Gastroesophageal sphincter (tissue), 4 donors: ENCODE measurements around the gene TMEM163. TPM values are rescaled to one million over a fixed set of nuclear protein-coding genes. Genes with fewer than 3 reads are reported as not detected.

ENCODE experiments used
- ATAC-seq: fragments of 150-250 bp; one replicate; pipeline ENCODE4 v1.9.1; 2016; ENCODE audit warnings: mild to moderate bottlenecking, moderate library complexity
- H3K27ac ChIP-seq, 4 donors: fragments of 200-600 bp; sonication (generic) in 3 of 4; 1 replicate in 3 of 4; 2 replicates in 1 of 4; pipeline ENCODE4 v1.5.1; 2016 to 2019
- H3K27me3 ChIP-seq: fragments of 200-600 bp; sonication (generic); one replicate; pipeline ENCODE4 v1.5.1; 2019
- H3K36me3 ChIP-seq, 2 donors: fragments of 200-600 bp; sonication (generic); one replicate each; pipeline ENCODE4 v1.5.1; 2019; ENCODE audit warnings: control low read depth in 1 of 2
- H3K4me1 ChIP-seq, 3 donors: fragments of 200-600 bp; sonication (generic); 1 replicate in 2 of 3; 2 replicates in 1 of 3; pipeline ENCODE4 v1.5.1; 2016 to 2019; ENCODE audit warnings: control low read depth in 2 of 3
- H3K4me3 ChIP-seq, 2 donors: fragments of 200-600 bp; sonication (generic); one replicate each; pipeline ENCODE4 v1.5.1; 2019; ENCODE audit warnings: mild to moderate bottlenecking in 1 of 2, moderate library complexity in 1 of 2
- H3K9me3 ChIP-seq, 3 donors: fragments of 200-600 bp; sonication (generic); one replicate each; pipeline ENCODE4 v1.5.1; 2017 to 2019; ENCODE audit warnings: control low read depth in 2 of 3
- EP300 ChIP-seq: sonication (generic); formaldehyde crosslinking; IDR thresholded peaks from one replicate; pipeline ENCODE4 v1.6.1; 2017; ENCODE audit warnings: antibody characterized with exemption, mild to moderate bottlenecking
- POLR2A ChIP-seq, 2 donors: fragments of 450-650 bp; IDR thresholded peaks; one replicate each; pipeline ENCODE4 v1.6.1; 2017; ENCODE audit warnings: antibody characterized with exemption in 2 of 2, mild to moderate bottlenecking in 2 of 2, moderate library complexity in 1 of 2
- POLR2AphosphoS5 ChIP-seq: sonication (generic); formaldehyde crosslinking; IDR thresholded peaks from one replicate; pipeline ENCODE4 v1.6.1; 2017; ENCODE audit warnings: antibody characterized with exemption
- WGBS, 2 donors: methylation state at CpG; one replicate each; pipeline ENCODE4 v1.1.5; 2018; ENCODE audit warnings: low coverage in 1 of 2; 5-methylcytosine and 5-hydroxymethylcytosine counted together
- total RNA-seq, 4 donors: library from RNA; depleted of rRNA; stranded (reverse); fragments of >200 nt; gene quantifications; one replicate each; pipeline ENCODE4 v1.1.0, GENCODE V29; 2016
- TF ChIP-seq, protein P1 (sequence below), 4 experiments: fragments of 200-600 bp in 2 of 4; fragments of 450-650 bp in 2 of 4; sonication (generic) in 1 of 4; IDR thresholded peaks; one replicate each; pipeline ENCODE4 v1.5.1; 2017 to 2019; ENCODE audit warnings: antibody characterized with exemption in 4 of 4, mild to moderate bottlenecking in 2 of 4, moderate library complexity in 2 of 4

The TMEM163 gene
- total RNA-seq, 4 donors from 2014 or later, result 0.27 to 2.5 (median 0.60) TPM

DNA sequence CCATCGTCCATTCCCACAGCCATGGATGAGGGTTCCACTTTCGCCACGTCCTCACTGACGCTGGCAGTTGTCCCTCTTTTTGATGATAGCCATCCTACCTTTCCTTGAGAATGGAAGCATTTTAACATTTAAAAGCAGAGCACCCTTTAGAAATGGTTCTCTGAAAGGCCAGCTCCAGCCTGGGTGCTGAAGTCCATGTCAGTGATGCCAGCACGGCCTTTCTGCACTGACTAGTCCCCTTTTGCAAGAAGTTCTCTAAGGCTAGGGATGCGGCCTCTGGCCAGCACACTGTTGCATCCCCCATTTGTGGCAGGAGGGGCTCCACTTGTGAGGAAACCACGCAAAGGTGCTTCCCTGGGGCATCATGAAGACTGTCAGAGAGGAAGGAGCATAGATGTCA, 261.4 kb downstream of the TMEM163 start:
- H3K4me1 ChIP-seq, result no peaks in the 10 kb centered on the region
- no peaks in the 10 kb centered on the region for H3K9me3 ChIP-seq
- TF ChIP-seq POLR2A (IDR thresholded peaks at IDR 0.05) (no peak), EP300 (no peak), POLR2AphosphoS5 (no peak)
- TF ChIP-seq, protein P1, sequence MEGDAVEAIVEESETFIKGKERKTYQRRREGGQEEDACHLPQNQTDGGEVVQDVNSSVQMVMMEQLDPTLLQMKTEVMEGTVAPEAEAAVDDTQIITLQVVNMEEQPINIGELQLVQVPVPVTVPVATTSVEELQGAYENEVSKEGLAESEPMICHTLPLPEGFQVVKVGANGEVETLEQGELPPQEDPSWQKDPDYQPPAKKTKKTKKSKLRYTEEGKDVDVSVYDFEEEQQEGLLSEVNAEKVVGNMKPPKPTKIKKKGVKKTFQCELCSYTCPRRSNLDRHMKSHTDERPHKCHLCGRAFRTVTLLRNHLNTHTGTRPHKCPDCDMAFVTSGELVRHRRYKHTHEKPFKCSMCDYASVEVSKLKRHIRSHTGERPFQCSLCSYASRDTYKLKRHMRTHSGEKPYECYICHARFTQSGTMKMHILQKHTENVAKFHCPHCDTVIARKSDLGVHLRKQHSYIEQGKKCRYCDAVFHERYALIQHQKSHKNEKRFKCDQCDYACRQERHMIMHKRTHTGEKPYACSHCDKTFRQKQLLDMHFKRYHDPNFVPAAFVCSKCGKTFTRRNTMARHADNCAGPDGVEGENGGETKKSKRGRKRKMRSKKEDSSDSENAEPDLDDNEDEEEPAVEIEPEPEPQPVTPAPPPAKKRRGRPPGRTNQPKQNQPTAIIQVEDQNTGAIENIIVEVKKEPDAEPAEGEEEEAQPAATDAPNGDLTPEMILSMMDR (IDR thresholded peaks at IDR 0.05), result no peak
- peaks cover 0 to 7% of the 10 kb centered on the region in 2 donors for H3K36me3 ChIP-seq
- no peak for ATAC-seq
- H3K27me3 ChIP-seq, result no peaks in the 10 kb centered on the region
- WGBS, 2 donors, result 91 to 100% methylated on average over 1 to 6 of the region's 7 CpGs
- H3K27ac ChIP-seq, result no peak overlapping the region
- no peak overlapping the region for H3K4me3 ChIP-seq

DNA sequence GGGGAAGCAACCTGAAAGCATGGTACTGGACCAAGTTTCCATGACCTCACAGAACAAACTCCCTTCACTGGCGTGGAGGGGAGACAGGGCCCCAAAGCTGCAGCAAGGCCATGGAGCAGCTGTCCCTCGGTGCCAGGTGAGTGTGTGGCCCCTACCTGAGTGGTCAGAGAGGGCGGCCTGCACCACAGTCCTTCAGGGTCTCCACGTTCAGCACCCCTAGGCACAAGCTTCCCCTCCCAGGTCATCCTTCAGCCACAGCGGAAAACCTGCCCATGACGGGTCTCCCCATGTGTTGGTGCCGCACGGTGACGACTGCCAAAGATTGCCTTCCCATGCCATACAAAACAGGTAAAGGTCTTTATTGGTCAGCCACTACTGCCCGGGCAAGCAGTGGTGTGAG, 263.4 kb downstream of the TMEM163 start:
- Histone ChIP-seq H3K9me3 (no peaks in the 10 kb centered on the region), H3K27ac (no peak overlapping the region), H3K36me3 (peaks cover 0 to 7% of the 10 kb centered on the region in 2 donors), H3K4me3 (no peak overlapping the region), H3K27me3 (no peaks in the 10 kb centered on the region), H3K4me1 (no peaks in the 10 kb centered on the region)
- WGBS, 2 donors, result 93 to 100% methylated on average over 1 to 2 of the region's 10 CpGs
- no peak for ATAC-seq
- TF ChIP-seq, protein P1 (IDR thresholded peaks at IDR 0.05), result no peak
- TF ChIP-seq POLR2A (IDR thresholded peaks at IDR 0.05) (no peak), EP300 (no peak), POLR2AphosphoS5 (no peak)

DNA sequence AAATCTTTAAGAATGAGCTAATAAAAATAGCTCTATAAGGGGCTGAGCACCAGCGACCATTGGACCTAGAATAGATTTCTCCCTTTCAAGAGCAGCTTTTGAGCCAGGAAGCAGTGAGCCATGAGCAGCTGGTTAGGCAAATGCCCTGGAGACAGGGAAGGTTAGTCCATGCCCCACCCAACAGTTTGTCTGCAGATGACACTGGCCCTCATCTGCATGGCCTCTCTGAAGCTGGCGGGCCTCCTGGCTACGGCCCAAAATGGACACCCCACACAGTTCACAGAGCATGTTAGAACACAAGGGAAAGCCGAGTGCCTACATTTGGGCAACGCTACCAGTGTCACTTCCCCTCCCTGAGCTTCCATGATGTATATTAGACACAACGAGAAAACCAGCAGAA, 263.9 kb downstream of the TMEM163 start:
- no peak overlapping the region for H3K4me3 ChIP-seq
- H3K9me3 ChIP-seq, result no peaks in the 10 kb centered on the region
- H3K4me1 ChIP-seq, result no peaks in the 10 kb centered on the region
- ATAC-seq, result no peak
- TF ChIP-seq, protein P1 (IDR thresholded peaks at IDR 0.05), result no peak
- TF ChIP-seq POLR2A (IDR thresholded peaks at IDR 0.05) (no peak), EP300 (no peak), POLR2AphosphoS5 (no peak)
- no peak overlapping the region for H3K27ac ChIP-seq
- H3K27me3 ChIP-seq, result no peaks in the 10 kb centered on the region
- peaks cover 0 to 9% of the 10 kb centered on the region in 2 donors for H3K36me3 ChIP-seq
- WGBS, 2 donors, result 56 to 81% methylated on average over 1 to 6 of the region's 6 CpGs

DNA sequence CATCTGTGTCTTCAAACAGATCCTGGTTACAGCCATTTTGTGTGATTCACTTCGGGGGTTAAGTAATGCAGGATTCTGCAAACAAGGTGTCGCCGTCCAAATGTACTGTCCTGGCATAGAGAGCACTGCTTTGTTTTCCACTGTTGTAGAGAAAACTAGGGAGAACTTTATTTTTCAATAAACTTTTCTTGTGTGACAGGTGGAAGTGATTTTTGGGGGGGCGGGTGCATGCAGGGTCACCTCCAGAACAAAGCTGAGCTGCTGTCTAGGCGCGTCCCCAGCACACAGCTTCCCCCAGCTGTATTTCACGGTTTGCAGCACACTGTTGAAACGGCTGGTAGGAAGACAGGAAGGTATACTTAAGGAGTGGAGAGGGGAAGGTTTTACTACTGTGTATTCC, 264.4 kb downstream of the TMEM163 start:
- Histone ChIP-seq H3K27me3 (no peaks in the 10 kb centered on the region), H3K4me1 (no peaks in the 10 kb centered on the region), H3K36me3 (peaks cover 0 to 14% of the 10 kb centered on the region in 2 donors), H3K9me3 (no peaks in the 10 kb centered on the region), H3K4me3 (no peak overlapping the region), H3K27ac (no peak overlapping the region)
- no peak for ATAC-seq
- 94 to 95% methylated on average over 3 to 6 of the region's 8 CpGs for WGBS, 2 donors
- TF ChIP-seq POLR2AphosphoS5, result no peak
- no peak for TF ChIP-seq POLR2A (IDR thresholded peaks at IDR 0.05)
- TF ChIP-seq EP300, result no peak
- TF ChIP-seq, protein P1 (IDR thresholded peaks at IDR 0.05), result no peak

DNA sequence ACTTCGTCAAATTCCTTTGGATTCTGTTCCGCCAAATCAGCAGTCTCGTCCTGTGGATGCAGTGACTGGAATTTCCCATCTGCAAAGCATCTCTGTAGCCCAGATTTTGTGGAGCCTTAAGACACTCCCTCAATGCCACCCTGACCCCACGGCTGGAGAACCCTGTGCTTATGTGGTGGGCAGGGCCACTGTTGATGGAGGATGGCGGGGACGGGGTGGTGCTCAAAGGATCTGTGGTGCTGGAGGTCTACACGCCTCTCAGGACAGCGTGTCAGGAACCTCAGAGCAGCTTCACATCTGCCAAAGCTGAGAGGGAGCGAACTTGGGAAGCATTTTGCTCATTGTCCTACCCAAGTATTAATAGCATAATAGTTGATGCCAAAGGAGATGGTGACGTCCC, 264.8 kb downstream of the TMEM163 start:
- no peak overlapping the region for H3K4me3 ChIP-seq
- no peaks in the 10 kb centered on the region for H3K9me3 ChIP-seq
- no peaks in the 10 kb centered on the region for H3K4me1 ChIP-seq
- no peak for ATAC-seq
- H3K27ac ChIP-seq, result no peak overlapping the region
- TF ChIP-seq POLR2A (IDR thresholded peaks at IDR 0.05) (no peak), EP300 (no peak), POLR2AphosphoS5 (no peak)
- TF ChIP-seq, protein P1 (IDR thresholded peaks at IDR 0.05), result no peak
- peaks cover 0 to 19% of the 10 kb centered on the region in 2 donors for H3K36me3 ChIP-seq
- H3K27me3 ChIP-seq, result no peaks in the 10 kb centered on the region
- 76% methylated on average over 5 of the region's 10 CpGs; no CpG with 5 or more reads in 1 of the 2 donors for WGBS, 2 donors
